Psoas muscle (tissue), 8 donors: ENCODE results near the gene TMEM235. TPM values are rescaled to one million over a fixed set of nuclear protein-coding genes. Genes with fewer than 3 reads are reported as not detected.

ENCODE experiments used
- ATAC-seq, 4 donors: fragments of 200-7000 bp; cut with Tn5 transposase; one replicate each; pipeline ENCODE4 v1.9.1; 2020; ENCODE audit warnings: moderate library complexity in 3 of 4, mild to moderate bottlenecking in 2 of 4
- DNase-seq, 2 donors: peaks; one replicate each; pipeline ENCODE4 v3.0.0-alpha.2; 2020
- H3K27ac ChIP-seq: fragments of 200-600 bp; one replicate; pipeline ENCODE4 v1.8.0; 2022
- H3K27me3 ChIP-seq, 3 donors: fragments of 200-600 bp in 1 of 3; one replicate each; pipeline versions ENCODE4 v1.6.1 to v1.8.0; 2013 to 2022; ENCODE audit warnings: low read length in 2 of 3, mild to moderate bottlenecking in 2 of 3, moderate library complexity in 1 of 3; ENCODE audit not compliant: insufficient read depth in 3 of 3
- H3K36me3 ChIP-seq, 2 donors: fragments of 200-600 bp in 1 of 2; one replicate each; pipeline versions ENCODE4 v1.6.1 to v1.8.0; 2013 to 2022; ENCODE audit warnings: low read depth in 1 of 2, mild to moderate bottlenecking in 1 of 2, moderate library complexity in 1 of 2; ENCODE audit not compliant: insufficient read depth in 1 of 2
- H3K4me1 ChIP-seq: fragments of 200-600 bp; one replicate; pipeline ENCODE4 v1.8.0; 2022
- H3K4me3 ChIP-seq: fragments of 200-600 bp; one replicate; pipeline ENCODE4 v1.8.0; 2022; ENCODE audit warnings: mild to moderate bottlenecking
- H3K9me3 ChIP-seq: fragments of 200-600 bp; one replicate; pipeline ENCODE4 v1.8.0; 2022
- WGBS, 3 donors: extraction: QIAGEN DNeasy Blood & Tissue Kit; methylation state at CpG; one replicate each; pipeline versions ENCODE4 v1.1.6 to v1.1.7; 2013; 5-methylcytosine and 5-hydroxymethylcytosine counted together
- intact Hi-C, 2 donors: fragments of 100-400 bp; cut with DNase I; formaldehyde crosslinking; loops; one replicate each; pipeline versions ENCODE4 v1.11.0 to v1.14.2; 2022
- polyA plus RNA-seq, 3 donors: library from polyadenylated mRNA; stranded (reverse); fragments of 200-250 nt; gene quantifications; one replicate each; pipeline ENCODE4 v1.2.3, GENCODE V29; 2013
- total RNA-seq, 4 donors: library from RNA; stranded (reverse); fragmentation: NEBNext Ultra II Directional in 2 of 4; extraction: Animal tissue kit (Norgen Biotek cat#: 25700) in 2 of 4; gene quantifications; one replicate each; pipeline versions ENCODE4 v1.2.1 to v1.2.4, GENCODE V29; 2021 to 2023
- TF ChIP-seq, protein P1 (sequence below): fragments of 200-600 bp; IDR thresholded peaks from one replicate; pipeline ENCODE4 v1.8.0; 2022; ENCODE audit warnings: antibody characterized with exemption
- donor health status: healthy with polysubstance abuse.
- donor health status: DM: no; HTN: no; CAD: no; lungs with moderate emphysema.
- donor health status: Bipolar disorder and iron deficiency.
- donor health status: healthy.
- donor health status: DM: yes; HTN: yes; CAD: no.
- donor health status: DM: no; HTN: no; CAD: no.
- donor health status: DM: no; HTN: no; CAD: no.
- donor health status: DM: yes; HTN: yes; CAD: no.

TMEM235 gene
- total and polyA plus RNA-seq, 7 donors = not detected

DNA sequence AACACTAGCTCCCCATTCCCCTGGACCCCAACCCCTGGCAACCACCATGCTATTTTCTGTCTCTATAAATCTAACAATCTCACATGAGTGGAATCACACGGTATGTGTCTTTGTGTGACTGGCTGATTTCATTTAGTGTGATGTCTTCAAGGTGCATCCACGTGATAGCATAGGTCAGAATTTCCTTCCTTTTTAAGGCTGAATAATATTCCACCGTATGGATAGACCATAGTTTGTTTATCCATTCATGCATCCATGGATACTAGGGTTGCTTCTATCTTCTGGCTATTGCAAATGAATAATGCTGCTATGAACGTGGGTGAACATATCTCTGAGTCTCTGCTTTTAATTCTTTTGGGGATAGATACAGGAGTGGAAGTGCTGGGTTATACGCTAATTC is 43.9 kb downstream of the TMEM235 start:
- 89 to 96% (median 92%) methylated on average over 5 of the region's 5 CpGs for WGBS, 3 donors
- TF ChIP-seq, protein P1, sequence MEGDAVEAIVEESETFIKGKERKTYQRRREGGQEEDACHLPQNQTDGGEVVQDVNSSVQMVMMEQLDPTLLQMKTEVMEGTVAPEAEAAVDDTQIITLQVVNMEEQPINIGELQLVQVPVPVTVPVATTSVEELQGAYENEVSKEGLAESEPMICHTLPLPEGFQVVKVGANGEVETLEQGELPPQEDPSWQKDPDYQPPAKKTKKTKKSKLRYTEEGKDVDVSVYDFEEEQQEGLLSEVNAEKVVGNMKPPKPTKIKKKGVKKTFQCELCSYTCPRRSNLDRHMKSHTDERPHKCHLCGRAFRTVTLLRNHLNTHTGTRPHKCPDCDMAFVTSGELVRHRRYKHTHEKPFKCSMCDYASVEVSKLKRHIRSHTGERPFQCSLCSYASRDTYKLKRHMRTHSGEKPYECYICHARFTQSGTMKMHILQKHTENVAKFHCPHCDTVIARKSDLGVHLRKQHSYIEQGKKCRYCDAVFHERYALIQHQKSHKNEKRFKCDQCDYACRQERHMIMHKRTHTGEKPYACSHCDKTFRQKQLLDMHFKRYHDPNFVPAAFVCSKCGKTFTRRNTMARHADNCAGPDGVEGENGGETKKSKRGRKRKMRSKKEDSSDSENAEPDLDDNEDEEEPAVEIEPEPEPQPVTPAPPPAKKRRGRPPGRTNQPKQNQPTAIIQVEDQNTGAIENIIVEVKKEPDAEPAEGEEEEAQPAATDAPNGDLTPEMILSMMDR = no peak
- ATAC-seq = no peak
- H3K4me1 ChIP-seq = peaks cover 10% of the 10 kb centered on the region
- intact Hi-C loops = no loop called here
- peaks cover 0 to 11% (median 0%) of the 10 kb centered on the region in 3 donors for H3K27me3 ChIP-seq
- no peak overlapping the region for H3K4me3 ChIP-seq
- no peaks in the 10 kb centered on the region for H3K9me3 ChIP-seq
- no peak for DNase-seq
- H3K27ac ChIP-seq = no peak overlapping the region
- H3K36me3 ChIP-seq = no peaks in the 10 kb centered on the region

DNA sequence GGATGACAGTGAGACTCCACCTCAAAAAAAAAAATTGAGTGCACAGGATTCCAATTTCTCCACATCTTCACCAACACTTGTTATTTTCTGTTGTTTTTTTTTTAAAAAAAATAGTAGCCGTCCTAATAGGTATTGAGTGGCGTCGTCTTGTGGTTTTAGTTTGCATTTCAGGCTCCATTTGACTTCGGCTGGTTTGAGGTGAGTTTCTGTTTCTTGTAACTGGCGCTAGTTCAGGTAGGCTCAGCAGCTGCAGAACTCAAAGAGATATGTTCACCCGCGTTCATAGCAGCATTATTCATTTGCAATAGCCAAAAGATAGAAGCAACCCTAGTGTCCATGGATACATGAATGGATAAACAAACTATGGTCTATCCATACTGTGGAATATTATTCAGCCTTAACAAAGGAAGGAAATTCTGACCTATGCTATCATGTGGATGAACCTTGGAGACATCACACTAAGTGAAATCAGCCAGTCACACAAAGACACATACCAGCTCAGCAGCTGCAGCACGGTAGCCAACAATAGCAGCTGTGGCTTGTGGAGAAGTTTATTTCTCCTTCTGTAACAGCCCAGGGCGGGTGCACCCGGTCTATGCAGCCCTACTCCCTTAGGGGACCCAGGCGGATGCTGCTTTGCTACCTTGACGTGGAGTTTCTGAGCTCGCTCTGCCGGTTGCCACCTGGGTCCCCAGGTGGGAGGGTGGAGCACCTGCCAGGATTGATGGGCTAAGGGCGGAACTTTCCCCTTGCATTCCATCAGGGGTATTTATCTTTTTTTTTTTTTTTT is 44.9 kb downstream of the TMEM235 start:
- ATAC-seq (no peak), DNase-seq (no peak)
- intact Hi-C loops = no loop called here
- Histone ChIP-seq H3K9me3 (no peaks in the 10 kb centered on the region), H3K27ac (no peak overlapping the region), H3K27me3 (peaks cover 0 to 2% (median 0%) of the 10 kb centered on the region in 3 donors), H3K36me3 (no peaks in the 10 kb centered on the region), H3K4me1 (peaks cover 10% of the 10 kb centered on the region), H3K4me3 (no peak overlapping the region)
- WGBS, 3 donors = 78 to 85% (median 79%) methylated on average over 15 of the region's 15 CpGs
- TF ChIP-seq, protein P1 = no peak

DNA sequence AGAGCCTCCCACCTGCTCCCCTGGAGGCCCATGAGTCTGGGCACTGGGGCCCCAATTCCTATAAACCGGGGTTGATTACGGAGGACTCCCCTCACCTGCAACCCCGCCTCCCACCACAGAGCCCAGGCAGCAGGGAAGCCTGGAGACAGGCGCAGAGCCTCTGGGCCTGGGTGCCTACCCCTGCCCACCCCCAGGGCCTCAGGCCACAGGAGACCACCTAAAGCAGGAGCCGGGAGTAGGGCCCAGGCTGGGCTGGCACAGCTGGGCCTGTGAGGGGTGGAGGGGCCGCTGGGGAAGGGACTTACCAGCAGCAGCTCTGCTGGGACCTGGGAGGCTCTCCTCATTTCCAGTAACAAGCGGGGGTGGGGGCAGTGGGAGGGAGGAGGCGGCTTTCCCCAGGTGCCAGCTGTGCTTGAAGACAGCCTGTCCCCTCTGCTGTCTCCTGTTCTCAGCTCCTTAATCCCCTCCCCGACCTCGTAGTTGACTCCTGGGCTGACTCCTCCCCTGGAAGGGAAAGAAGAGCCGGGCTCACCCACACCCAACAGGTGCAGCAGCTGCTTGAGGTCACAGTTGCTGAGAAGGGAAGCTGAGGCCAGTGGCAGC is 46.8 kb downstream of the TMEM235 start:
- Histone ChIP-seq H3K4me1 (peaks cover 10% of the 10 kb centered on the region), H3K27ac (peak overlapping the region; percentile 74), H3K27me3 (no peaks in the 10 kb centered on the region), H3K36me3 (no peaks in the 10 kb centered on the region), H3K4me3 (peak overlapping the region; percentile 57), H3K9me3 (no peaks in the 10 kb centered on the region)
- DNase-seq (peak; percentile 41 to 73), ATAC-seq (peak; percentile 90 to 97 (median 96))
- TF ChIP-seq, protein P1 = no peak
- intact Hi-C loops = no loop called here
- WGBS, 3 donors = 46 to 74% (median 56%) methylated on average over 7 to 11 of the region's 11 CpGs

DNA sequence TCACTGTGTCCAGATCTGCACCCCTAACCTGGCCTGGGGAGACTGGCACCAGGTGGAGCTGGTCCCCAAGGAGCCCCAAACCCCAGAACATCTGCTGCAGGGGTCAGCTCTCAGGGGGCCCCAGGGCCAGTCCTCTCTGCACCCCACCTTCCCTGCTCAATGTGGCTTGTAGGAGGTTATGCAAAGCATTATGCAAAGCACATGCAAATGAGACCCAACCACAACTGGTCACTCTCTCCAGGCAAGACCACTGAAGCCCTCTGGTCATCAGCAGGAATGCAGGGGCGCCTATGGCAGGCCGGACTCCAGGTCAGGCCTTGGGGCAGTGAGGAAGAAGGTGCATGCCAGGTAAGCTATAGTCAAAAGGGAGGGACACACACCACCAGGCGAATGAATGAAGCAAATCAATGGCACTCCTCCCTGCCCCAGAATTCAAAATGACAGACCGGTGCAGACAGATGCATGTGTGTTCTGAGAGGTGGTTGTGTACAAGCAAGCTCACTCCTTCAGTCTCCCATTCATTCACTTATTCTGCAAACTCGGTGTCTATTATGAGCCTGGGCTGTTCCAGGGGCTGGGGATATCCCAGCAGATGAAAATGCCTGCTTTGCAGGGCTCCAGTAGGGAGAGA is 48.0 kb downstream of the TMEM235 start:
- intact Hi-C loops = no loop called here
- peaks cover 10% of the 10 kb centered on the region for H3K4me1 ChIP-seq
- no peaks in the 10 kb centered on the region for H3K9me3 ChIP-seq
- TF ChIP-seq, protein P1 = no peak
- ATAC-seq (no peak), DNase-seq (no peak)
- H3K4me3 ChIP-seq = no peak overlapping the region
- H3K27me3 ChIP-seq = no peaks in the 10 kb centered on the region
- WGBS, 3 donors = 81 to 94% (median 93%) methylated on average over 5 of the region's 5 CpGs
- no peaks in the 10 kb centered on the region for H3K36me3 ChIP-seq
- H3K27ac ChIP-seq = peak overlapping the region; percentile 69
